ENCODE data around the gene PTPRN2. TPM values are rescaled to one million over a fixed set of nuclear protein-coding genes. Genes with fewer than 3 reads are reported as not detected.
"Not testable (repeated sequence)": the region's sequence is repeated elsewhere in the genome, so short reads cannot be mapped to it uniquely, and the experiment has no call there.

Gene PTPRN2
- total and polyA plus RNA-seq, 2 of the 13 experiments (the other 11 are each of a cell fraction or from before 2014, with no cell fraction given): 2.5 to 24.2 TPM

- TF ChIP-seq ZNF407 (CRISPR knock-in tag; IDR thresholded peaks at IDR 0.05; ENCODE audit: not compliant biosample characterization): no peak
- no peak for TF ChIP-seq ZSCAN21 (CRISPR knock-in tag; IDR thresholded peaks at IDR 0.05; ENCODE audit: borderline replicate concordance)
- no peak for TF ChIP-seq THAP7 (CRISPR knock-in tag; IDR thresholded peaks at IDR 0.05)
- no peak for TF ChIP-seq FOXM1 (CRISPR knock-in tag; IDR thresholded peaks at IDR 0.05)
- no peak for TF ChIP-seq ZNF556 (CRISPR knock-in tag; IDR thresholded peaks at IDR 0.05; ENCODE audit: borderline replicate concordance)
- no peak for TF ChIP-seq ZSCAN31 (CRISPR knock-in tag; IDR thresholded peaks at IDR 0.05; ENCODE audit: low read depth)
Observed at GRCh38 chr7:157699357-157700013, 888.1 kb downstream of the PTPRN2 start (continued).

GRCh38 chr7:157697287-157697686, 890.3 kb downstream of the PTPRN2 start:
- BruUV-seq (replicated peaks); intact Hi-C loops (cut with micrococcal nuclease; ENCODE audit: unreplicated experiment); POLR2A ChIA-PET: not testable (repeated sequence)

More at GRCh38 chr7:157697287-157697686, 890.3 kb downstream of the PTPRN2 start:
- ATAC-seq; H3K4me1 ChIP-seq (ENCODE audit: insufficient read depth, low read length); DNase-seq (ENCODE audit: low spot score); H3K4me2 ChIP-seq (ENCODE audit: low read depth, low read length); H2AFZ ChIP-seq (ENCODE audit: low read length); in situ Hi-C loops (cut with HindIII; ENCODE audit: extremely low pct_ligation_motif_present, low pct_unique_long_range_greater_than_20kb); H3K9me3 ChIP-seq (ENCODE audit: low read length); H3K27ac ChIP-seq (ENCODE audit: extremely low read length, insufficient read depth, low read length); H3K79me2 ChIP-seq (ENCODE audit: insufficient read depth, low read length); H3K9ac ChIP-seq (ENCODE audit: insufficient read depth, low read depth, low read length); FAIRE-seq; CTCF ChIA-PET (ENCODE audit: low intra/inter-chr PET ratio, low total read pairs); H3K36me3 ChIP-seq (replicated peaks in 1 of 2; ENCODE audit: control insufficient read depth in 1 of 2, insufficient read depth in 2 of 2, low read length in 2 of 2); H3K4me3 ChIP-seq (replicated peaks in 1 of 3; ENCODE audit: insufficient read depth in 1 of 3, low read depth in 2 of 3, low read length in 3 of 3): not testable (repeated sequence)
- no CpG with 5 or more reads among the region's 3 CpGs for WGBS (ENCODE audit: low lambda C conversion rate)
- peaks cover 11% of the 10 kb centered on the region; the same call in 1 of the 2 replicates for H4K20me1 ChIP-seq (ENCODE audit: insufficient read depth, low read length)
- H3K27me3 ChIP-seq (ENCODE audit: control insufficient read depth in 1 of 2, insufficient read depth in 2 of 2, low read length in 2 of 2): peaks cover 9 to 31% of the 10 kb centered on the region in 2 experiments; a peak in 4 of 5 replicates
